PFSK-1 (cell line): ENCODE results near the gene TAPBP.
A peak's percentile ranks its signal among the peaks of the same experiment; 100 is the strongest.

ENCODE experiments used
- FOXP2 ChIP-seq: optimal IDR thresholded peaks from 2 replicates; pipeline ENCODE3; 2011; ENCODE audit warnings: borderline replicate concordance, control low read depth, inconsistent platforms; ENCODE audit not compliant: insufficient read depth; ENCODE audit errors: extremely low read length, extremely low read depth
- POLR2AphosphoS5 ChIP-seq: IDR thresholded peaks from 2 replicates; pipeline ENCODE4 v1.6.1; 2012; ENCODE audit warnings: low read depth, mild to moderate bottlenecking, control low read depth, low read length, moderate library complexity
- REST ChIP-seq, 2 experiments: IDR thresholded peaks; 2 replicates each; pipeline versions ENCODE4 v1.6.1 to v1.8.0; 2011 to 2012; ENCODE audit warnings: low read depth in 2 of 2, low read length in 2 of 2, control low read depth in 1 of 2, inconsistent platforms in 1 of 2, mild to moderate bottlenecking in 1 of 2, moderate library complexity in 1 of 2; ENCODE audit not compliant: insufficient read depth in 1 of 2
- SIN3A ChIP-seq: IDR thresholded peaks from 2 replicates; pipeline ENCODE4 v1.6.1; 2012; ENCODE audit warnings: mild to moderate bottlenecking, low read length, moderate library complexity, borderline replicate concordance; ENCODE audit not compliant: insufficient read depth
- TAF1 ChIP-seq: IDR thresholded peaks from 2 replicates; pipeline ENCODE4 v1.6.1; 2012; ENCODE audit warnings: low read length, control low read depth, borderline replicate concordance; ENCODE audit not compliant: insufficient read depth

Gene TAPBP

GRCh38 chr6:33301877-33302276, 12.0 kb downstream of the TAPBP start:
- TF ChIP-seq REST (IDR thresholded peaks at IDR 0.05; ENCODE audit: insufficient read depth in 1 of 2, low read depth in 2 of 2, low read length in 2 of 2) (no peak), FOXP2 (no peak), SIN3A (no peak), POLR2AphosphoS5 (no peak)

GRCh38 chr6:33299237-33299944, 14.5 kb downstream of the TAPBP start:
- TF ChIP-seq POLR2AphosphoS5 (peak; percentile 92), TAF1 (peak; percentile 85), FOXP2 (no peak), REST (IDR thresholded peaks at IDR 0.05; ENCODE audit: insufficient read depth in 1 of 2, low read depth in 2 of 2, low read length in 2 of 2) (peak; percentile 54 to 65; a peak in 3 of 4 replicates), SIN3A (no peak; the same call in 1 of the 2 replicates)

- TF ChIP-seq POLR2AphosphoS5 = no peak
- TF ChIP-seq TAF1 = no peak
- TF ChIP-seq SIN3A = no peak
These were observed 15.1 kb downstream of the TAPBP start, which contains the start of gene RGL2 for GRCh38 chr6:33298773-33299236. RGL2 (minus strand) TSS chr6:33298942; CDS start chr6:33298610, 332 bp downstream.

- TF ChIP-seq SIN3A (peak; percentile 95), TAF1 (no peak), FOXP2 (no peak), REST (IDR thresholded peaks at IDR 0.05; ENCODE audit: insufficient read depth in 1 of 2, low read depth in 2 of 2, low read length in 2 of 2) (no peak)
These were observed 15.7 kb downstream of the TAPBP start for GRCh38 chr6:33297956-33298772.

- TF ChIP-seq REST (IDR thresholded peaks at IDR 0.05; ENCODE audit: insufficient read depth in 1 of 2, low read depth in 2 of 2, low read length in 2 of 2) = no peak
- TF ChIP-seq TAF1 = no peak
- no peak for TF ChIP-seq POLR2AphosphoS5
- TF ChIP-seq FOXP2 = no peak
- TF ChIP-seq SIN3A = no peak
These were observed 16.4 kb downstream of the TAPBP start for GRCh38 chr6:33297406-33297955.
